Measurements from ENCODE around the gene IGF2BP3.

The IGF2BP3 gene

GRCh38 chr7:23474829-23475575 is 4.7 kb upstream of the IGF2BP3 start:
- H3K27me3 Mint-ChIP-seq = peaks cover 57% of the 10 kb centered on the region
- H3K4me1 Mint-ChIP-seq = peaks cover 25% of the 10 kb centered on the region
- no peak overlapping the region for H3K4me3 Mint-ChIP-seq
- H3K9me3 Mint-ChIP-seq = peaks cover 10% of the 10 kb centered on the region
- H3K36me3 Mint-ChIP-seq = peaks cover 2% of the 10 kb centered on the region
- H3K27ac Mint-ChIP-seq = peak overlapping the region; percentile 51

- Mint-ChIP-seq H3K4me3 (no peak overlapping the region), H3K4me1 (peaks cover 27% of the 10 kb centered on the region), H3K27ac (peak overlapping the region; percentile 51), H3K27me3 (peaks cover 60% of the 10 kb centered on the region), H3K36me3 (peaks cover 2% of the 10 kb centered on the region), H3K9me3 (peaks cover 10% of the 10 kb centered on the region)
These were observed 4.0 kb upstream of the IGF2BP3 start for GRCh38 chr7:23474094-23474828.

GRCh38 chr7:23473844-23474093 is 3.5 kb upstream of the IGF2BP3 start:
- no peak overlapping the region for H3K27ac Mint-ChIP-seq
- peaks cover 2% of the 10 kb centered on the region for H3K36me3 Mint-ChIP-seq
- peaks cover 27% of the 10 kb centered on the region for H3K4me1 Mint-ChIP-seq
- H3K4me3 Mint-ChIP-seq = no peak overlapping the region
- H3K27me3 Mint-ChIP-seq = peaks cover 57% of the 10 kb centered on the region
- H3K9me3 Mint-ChIP-seq = peaks cover 10% of the 10 kb centered on the region

- H3K4me3 Mint-ChIP-seq = peak overlapping the region; percentile 36
- H3K4me1 Mint-ChIP-seq = peaks cover 30% of the 10 kb centered on the region
- no peak overlapping the region for H3K27ac Mint-ChIP-seq
- peaks cover 10% of the 10 kb centered on the region for H3K9me3 Mint-ChIP-seq
- H3K36me3 Mint-ChIP-seq = peaks cover 2% of the 10 kb centered on the region
- peaks cover 56% of the 10 kb centered on the region for H3K27me3 Mint-ChIP-seq
These were observed 2.9 kb upstream of the IGF2BP3 start for GRCh38 chr7:23472956-23473843.

GRCh38 chr7:23472556-23472955 is 2.3 kb upstream of the IGF2BP3 start:
- Mint-ChIP-seq H3K4me3 (no peak overlapping the region), H3K4me1 (peaks cover 36% of the 10 kb centered on the region), H3K36me3 (peaks cover 2% of the 10 kb centered on the region), H3K27me3 (peaks cover 61% of the 10 kb centered on the region), H3K27ac (no peak overlapping the region), H3K9me3 (peaks cover 10% of the 10 kb centered on the region)

GRCh38 chr7:23472046-23472445 is 1.8 kb upstream of the IGF2BP3 start:
- peaks cover 41% of the 10 kb centered on the region for H3K4me1 Mint-ChIP-seq
- peaks cover 2% of the 10 kb centered on the region for H3K36me3 Mint-ChIP-seq
- peaks cover 10% of the 10 kb centered on the region for H3K9me3 Mint-ChIP-seq
- H3K27ac Mint-ChIP-seq = peak overlapping the region; percentile 35
- peaks cover 62% of the 10 kb centered on the region for H3K27me3 Mint-ChIP-seq
- no peak overlapping the region for H3K4me3 Mint-ChIP-seq

- peaks cover 2% of the 10 kb centered on the region for H3K36me3 Mint-ChIP-seq
- peaks cover 42% of the 10 kb centered on the region for H3K4me1 Mint-ChIP-seq
- peak overlapping the region; percentile 87 for H3K4me3 Mint-ChIP-seq
- peaks cover 10% of the 10 kb centered on the region for H3K9me3 Mint-ChIP-seq
- H3K27ac Mint-ChIP-seq = peak overlapping the region; percentile 75
- H3K27me3 Mint-ChIP-seq = peaks cover 57% of the 10 kb centered on the region
These were observed 992 bp upstream of the IGF2BP3 start for GRCh38 chr7:23471106-23471859.

GRCh38 chr7:23469961-23470250 is 385 bp downstream of the IGF2BP3 start:
- Mint-ChIP-seq H3K27me3 (peaks cover 63% of the 10 kb centered on the region), H3K4me3 (peak overlapping the region; percentile 87), H3K4me1 (peaks cover 41% of the 10 kb centered on the region), H3K27ac (peak overlapping the region; percentile 76), H3K36me3 (peaks cover 2% of the 10 kb centered on the region), H3K9me3 (peaks cover 10% of the 10 kb centered on the region)

- Mint-ChIP-seq H3K4me1 (peaks cover 36% of the 10 kb centered on the region), H3K27ac (no peak overlapping the region), H3K36me3 (peaks cover 2% of the 10 kb centered on the region), H3K27me3 (peaks cover 59% of the 10 kb centered on the region), H3K9me3 (peaks cover 10% of the 10 kb centered on the region), H3K4me3 (peak overlapping the region; percentile 87)
These were observed 936 bp downstream of the IGF2BP3 start for GRCh38 chr7:23469150-23469960.

GRCh38 chr7:23468526-23469149 is 1.7 kb downstream of the IGF2BP3 start:
- H3K4me3 Mint-ChIP-seq = peak overlapping the region; percentile 73
- peak overlapping the region; percentile 59 for H3K27ac Mint-ChIP-seq
- peaks cover 10% of the 10 kb centered on the region for H3K9me3 Mint-ChIP-seq
- peaks cover 62% of the 10 kb centered on the region for H3K27me3 Mint-ChIP-seq
- H3K4me1 Mint-ChIP-seq = peaks cover 36% of the 10 kb centered on the region
- peaks cover 2% of the 10 kb centered on the region for H3K36me3 Mint-ChIP-seq

GRCh38 chr7:23467806-23468525 is 2.3 kb downstream of the IGF2BP3 start:
- Mint-ChIP-seq H3K4me3 (peak overlapping the region; percentile 73), H3K4me1 (peaks cover 34% of the 10 kb centered on the region), H3K9me3 (peaks cover 10% of the 10 kb centered on the region), H3K27me3 (peaks cover 61% of the 10 kb centered on the region), H3K36me3 (peaks cover 2% of the 10 kb centered on the region), H3K27ac (no peak overlapping the region)

GRCh38 chr7:23467291-23467805 is 2.9 kb downstream of the IGF2BP3 start:
- H3K27ac Mint-ChIP-seq = no peak overlapping the region
- H3K4me3 Mint-ChIP-seq = peak overlapping the region; percentile 73
- peaks cover 61% of the 10 kb centered on the region for H3K27me3 Mint-ChIP-seq
- peaks cover 36% of the 10 kb centered on the region for H3K4me1 Mint-ChIP-seq
- H3K36me3 Mint-ChIP-seq = peaks cover 2% of the 10 kb centered on the region
- H3K9me3 Mint-ChIP-seq = peaks cover 10% of the 10 kb centered on the region

- Mint-ChIP-seq H3K4me3 (no peak overlapping the region), H3K36me3 (no peaks in the 10 kb centered on the region)
These were observed 7.4 kb downstream of the IGF2BP3 start for GRCh38 chr7:23462846-23463245.

More at GRCh38 chr7:23462846-23463245, 7.4 kb downstream of the IGF2BP3 start:
- Mint-ChIP-seq H3K4me1 (peaks cover 14% of the 10 kb centered on the region), H3K27ac (no peak overlapping the region), H3K27me3 (peaks cover 48% of the 10 kb centered on the region), H3K9me3 (no peaks in the 10 kb centered on the region)
